CD14-positive monocyte (primary cell): Measurements from ENCODE around the gene SPAG8. TPM values are rescaled to one million over a fixed set of nuclear protein-coding genes. Genes with fewer than 3 reads are reported as not detected.

Experiments used
- DNase-seq, 3 donors: peaks; one replicate each; pipeline ENCODE4 v3.0.0-alpha.2; 2011 to 2022
- H2AFZ ChIP-seq: 2 replicates; pipeline ENCODE4 v1.6.0; 2012; ENCODE audit warnings: mild to moderate bottlenecking, low read depth, low read length, inconsistent platforms; ENCODE audit not compliant: insufficient read depth, poor library complexity, severe bottlenecking
- H3K27ac ChIP-seq, 2 donors: 1 replicate in 1 of 2; 2 replicates in 1 of 2; pipeline ENCODE4 v1.5.1; 2012 to 2013; ENCODE audit warnings: low read length in 2 of 2, control low read depth in 1 of 2, inconsistent platforms in 1 of 2, low read depth in 1 of 2, mild to moderate bottlenecking in 1 of 2
- H3K27me3 ChIP-seq, 2 donors: one replicate each; pipeline versions ENCODE4 v1.6.0 to v1.6.1; 2011 to 2013; ENCODE audit warnings: low read length in 2 of 2; ENCODE audit not compliant: control insufficient read depth in 2 of 2, insufficient read depth in 2 of 2
- H3K36me3 ChIP-seq, 2 donors: replicated peaks in 1 of 2; 1 replicate in 1 of 2; 2 replicates in 1 of 2; pipeline versions ENCODE4 v1.5.1 to v1.6.1; 2012 to 2013; ENCODE audit warnings: low read length in 2 of 2, control low read depth in 1 of 2, inconsistent platforms in 1 of 2, mild to moderate bottlenecking in 1 of 2; ENCODE audit not compliant: insufficient read depth in 2 of 2, control insufficient read depth in 1 of 2
- H3K4me1 ChIP-seq, 2 donors: 1 replicate in 1 of 2; 2 replicates in 1 of 2; pipeline versions ENCODE4 v1.5.1 to v1.6.1; 2012 to 2013; ENCODE audit warnings: low read length in 2 of 2, control low read depth in 1 of 2, inconsistent platforms in 1 of 2, mild to moderate bottlenecking in 1 of 2, moderate library complexity in 1 of 2; ENCODE audit not compliant: insufficient read depth in 2 of 2, control insufficient read depth in 1 of 2
- H3K4me2 ChIP-seq: replicated peaks from 2 replicates; pipeline ENCODE3; 2012; ENCODE audit warnings: low read length, moderate library complexity, mild to moderate bottlenecking; ENCODE audit not compliant: poor library complexity, severe bottlenecking; ENCODE audit errors: extremely low read depth
- H3K4me3 ChIP-seq, 3 experiments: fragments of 200-600 bp in 1 of 3; sonication (generic) in 1 of 3; replicated peaks in 1 of 3; 1 replicate in 2 of 3; 2 replicates in 1 of 3; pipeline ENCODE4 v1.5.1; 2011 to 2013; ENCODE audit warnings: low read length in 3 of 3, mild to moderate bottlenecking in 3 of 3, control low read depth in 2 of 3, low read depth in 2 of 3, inconsistent platforms in 1 of 3, moderate library complexity in 1 of 3
- H3K79me2 ChIP-seq: 2 replicates; pipeline ENCODE4 v1.6.0; 2012; ENCODE audit warnings: mild to moderate bottlenecking, control low read depth, inconsistent platforms, low read length, moderate library complexity; ENCODE audit not compliant: insufficient read depth
- H3K9ac ChIP-seq: 2 replicates; pipeline ENCODE4 v1.6.0; 2017; ENCODE audit warnings: low read length, mild to moderate bottlenecking; ENCODE audit not compliant: insufficient read depth, poor library complexity, severe bottlenecking
- H3K9me3 ChIP-seq, 2 donors: replicated peaks in 1 of 2; 1 replicate in 1 of 2; 2 replicates in 1 of 2; pipeline versions ENCODE4 v1.5.1 to v1.6.1; 2012 to 2013; ENCODE audit warnings: low read length in 2 of 2, control low read depth in 1 of 2; ENCODE audit not compliant: control insufficient read depth in 1 of 2, insufficient read depth in 1 of 2
- H4K20me1 ChIP-seq: 2 replicates; pipeline ENCODE4 v1.6.0; 2012; ENCODE audit warnings: mild to moderate bottlenecking, low read length, control low read depth, moderate library complexity; ENCODE audit not compliant: insufficient read depth
- H3K27ac Mint-ChIP-seq, 7 donors: one replicate each; pipeline ENCODE4 v1.8.0; 2020; ENCODE audit warnings: mild to moderate bottlenecking in 7 of 7, mixed read lengths in 7 of 7, moderate library complexity in 6 of 7, inconsistent platforms in 2 of 7
- H3K27me3 Mint-ChIP-seq, 3 donors: one replicate each; pipeline ENCODE4 v1.8.0; 2021 to 2022; ENCODE audit warnings: low read depth in 3 of 3, mild to moderate bottlenecking in 3 of 3, mixed read lengths in 3 of 3, moderate library complexity in 3 of 3, inconsistent platforms in 1 of 3
- H3K36me3 Mint-ChIP-seq, 2 donors: one replicate each; pipeline ENCODE4 v1.8.0; 2020; ENCODE audit warnings: mixed read lengths in 2 of 2, inconsistent platforms in 1 of 2, mild to moderate bottlenecking in 1 of 2
- H3K4me1 Mint-ChIP-seq: one replicate; pipeline ENCODE4 v1.8.0; 2020; ENCODE audit warnings: mild to moderate bottlenecking, mixed read lengths
- H3K4me3 Mint-ChIP-seq, 2 donors: one replicate each; pipeline ENCODE4 v1.8.0; 2020; ENCODE audit warnings: mild to moderate bottlenecking in 2 of 2, mixed read lengths in 2 of 2, moderate library complexity in 1 of 2
- H3K9me3 Mint-ChIP-seq, 7 donors: one replicate each; pipeline ENCODE4 v1.8.0; 2020 to 2022; ENCODE audit warnings: mixed read lengths in 7 of 7, mild to moderate bottlenecking in 6 of 7, moderate library complexity in 6 of 7, inconsistent platforms in 2 of 7
- WGBS: methylation state at CpG from one replicate; pipeline ENCODE4 v1.1.5; 2013; ENCODE audit warnings: missing lambda C conversion rate; ENCODE audit not compliant: insufficient coverage; 5-methylcytosine and 5-hydroxymethylcytosine counted together
- intact Hi-C, 2 donors: fragments of 100-400 bp; cut with micrococcal nuclease; formaldehyde crosslinking; loops; one replicate each; pipeline versions ENCODE4 v1.15.0 to v1.15.1; 2023
- polyA plus RNA-seq, 3 donors: library from polyadenylated mRNA; depleted of rRNA in 1 of 3; unstranded in 2 of 3; stranded (reverse) in 1 of 3; fragments of 300-500 nt in 2 of 3; fragments of >200 nt in 1 of 3; fragmentation: Illumina TruSeq in 2 of 3; gene quantifications; 1 replicate in 2 of 3; 2 replicates in 1 of 3; pipeline ENCODE4 v1.2.3, GENCODE V29; 2012 to 2021
- TF ChIP-seq, protein P1 (sequence below): fragments of 200-600 bp; IDR thresholded peaks from one replicate; pipeline ENCODE4 v1.8.0; 2022; ENCODE audit warnings: antibody characterized with exemption, mild to moderate bottlenecking

SPAG8 gene
- polyA plus RNA-seq, 3 donors: 0.52 to 2.9 (median 0.68) TPM

DNA sequence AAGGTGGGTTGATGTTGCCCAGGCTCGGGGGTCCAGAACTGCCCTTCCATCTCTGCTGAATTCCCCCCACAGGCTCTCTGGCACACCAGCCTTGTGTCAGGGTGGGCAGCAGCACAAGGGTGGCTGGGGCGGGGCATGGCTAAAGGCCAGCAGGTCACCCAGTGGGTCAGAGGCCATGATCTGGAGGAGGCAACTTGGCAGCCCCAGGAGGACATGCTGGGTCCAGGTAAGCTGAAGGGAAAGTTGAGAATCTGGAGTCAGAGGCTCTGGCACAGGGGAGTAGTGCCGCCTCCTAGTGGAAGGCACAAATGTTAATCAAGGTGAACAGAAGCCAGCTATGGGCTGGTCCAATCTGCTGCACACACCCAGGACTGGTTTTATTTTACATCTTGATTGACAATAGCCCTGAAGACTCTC is 23.2 kb upstream of the SPAG8 start:
- no peaks in the 10 kb centered on the region for H3K36me3 ChIP-seq
- Mint-ChIP-seq H3K36me3 (peaks cover 30 to 33% of the 10 kb centered on the region in 2 donors), H3K27ac (peak overlapping the region in 1 of 7 donors; percentile 71), H3K9me3 (peaks cover 4 to 8% (median 5%) of the 10 kb centered on the region in 7 donors), H3K4me1 (peaks cover 83% of the 10 kb centered on the region), H3K4me3 (no peak overlapping the region), H3K27me3 (peaks cover 18 to 30% (median 20%) of the 10 kb centered on the region in 3 donors)
- H3K9ac ChIP-seq: no peak overlapping the region
- H3K4me1 ChIP-seq: peaks cover 67 to 70% of the 10 kb centered on the region in 2 donors
- intact Hi-C loops: no loop called here
- no peaks in the 10 kb centered on the region for H3K9me3 ChIP-seq
- DNase-seq: no peak
- H3K4me2 ChIP-seq: no peak overlapping the region
- H3K27me3 ChIP-seq: no peaks in the 10 kb centered on the region
- no peaks in the 10 kb centered on the region for H3K79me2 ChIP-seq
- no peak overlapping the region for H3K4me3 ChIP-seq
- H4K20me1 ChIP-seq: no peaks in the 10 kb centered on the region
- no peak overlapping the region for H3K27ac ChIP-seq
- TF ChIP-seq, protein P1, sequence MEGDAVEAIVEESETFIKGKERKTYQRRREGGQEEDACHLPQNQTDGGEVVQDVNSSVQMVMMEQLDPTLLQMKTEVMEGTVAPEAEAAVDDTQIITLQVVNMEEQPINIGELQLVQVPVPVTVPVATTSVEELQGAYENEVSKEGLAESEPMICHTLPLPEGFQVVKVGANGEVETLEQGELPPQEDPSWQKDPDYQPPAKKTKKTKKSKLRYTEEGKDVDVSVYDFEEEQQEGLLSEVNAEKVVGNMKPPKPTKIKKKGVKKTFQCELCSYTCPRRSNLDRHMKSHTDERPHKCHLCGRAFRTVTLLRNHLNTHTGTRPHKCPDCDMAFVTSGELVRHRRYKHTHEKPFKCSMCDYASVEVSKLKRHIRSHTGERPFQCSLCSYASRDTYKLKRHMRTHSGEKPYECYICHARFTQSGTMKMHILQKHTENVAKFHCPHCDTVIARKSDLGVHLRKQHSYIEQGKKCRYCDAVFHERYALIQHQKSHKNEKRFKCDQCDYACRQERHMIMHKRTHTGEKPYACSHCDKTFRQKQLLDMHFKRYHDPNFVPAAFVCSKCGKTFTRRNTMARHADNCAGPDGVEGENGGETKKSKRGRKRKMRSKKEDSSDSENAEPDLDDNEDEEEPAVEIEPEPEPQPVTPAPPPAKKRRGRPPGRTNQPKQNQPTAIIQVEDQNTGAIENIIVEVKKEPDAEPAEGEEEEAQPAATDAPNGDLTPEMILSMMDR: no peak
- H2AFZ ChIP-seq: no peak overlapping the region
- WGBS: 100% methylated on average over 3 of the region's 3 CpGs

DNA sequence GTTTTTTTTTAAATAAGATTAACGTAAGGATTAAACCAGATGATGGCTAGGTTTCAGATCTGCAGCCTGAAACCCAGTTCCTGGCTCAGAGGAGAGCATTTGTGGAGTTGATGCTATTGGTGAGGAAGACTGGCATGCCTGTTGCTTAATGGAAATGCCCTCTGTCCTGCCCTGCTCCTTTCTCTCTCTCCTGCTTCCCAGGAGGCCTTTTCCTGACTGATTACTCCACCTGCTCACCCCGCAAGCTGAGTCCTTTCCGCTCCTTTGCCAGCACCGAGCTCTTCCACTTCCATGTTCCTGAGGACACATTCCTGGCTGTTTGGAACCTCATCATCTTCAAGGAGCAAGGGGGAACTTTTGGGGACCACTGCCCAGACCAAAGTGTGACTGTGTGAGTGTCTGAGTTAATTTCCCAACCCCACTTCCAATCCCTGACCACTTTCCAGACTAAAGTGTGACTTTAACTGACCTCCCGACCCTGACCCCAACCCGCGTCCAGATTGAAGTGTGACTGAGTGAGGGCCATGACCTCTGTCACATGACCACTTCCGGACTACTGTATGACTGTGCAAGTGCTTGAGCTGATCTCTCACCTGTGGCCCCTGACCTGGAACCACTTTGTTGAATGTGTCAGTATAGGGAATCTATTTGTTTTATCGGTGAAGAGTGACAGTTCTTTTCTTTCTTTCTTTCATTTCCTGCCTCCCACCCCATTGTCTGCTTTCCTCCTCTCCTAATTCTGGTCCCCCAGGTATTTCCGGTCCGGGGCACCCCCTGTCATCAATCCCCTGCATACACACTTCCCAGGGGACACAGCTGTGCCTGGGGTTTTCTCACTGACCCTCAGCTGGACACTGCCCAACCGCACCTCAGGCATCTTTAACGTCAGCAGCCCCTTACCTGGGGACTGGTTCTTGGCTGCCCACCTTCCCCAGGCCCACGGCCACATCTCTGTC is 22.5 kb upstream of the SPAG8 start:
- Histone ChIP-seq H3K27ac (peak overlapping the region in 1 of 2 donors; percentile 42), H3K27me3 (no peaks in the 10 kb centered on the region), H3K4me3 (peak overlapping the region in 1 of 3 experiments; percentile 39), H3K9ac (no peak overlapping the region), H2AFZ (no peak overlapping the region), H3K4me1 (peaks cover 67 to 70% of the 10 kb centered on the region in 2 donors), H4K20me1 (no peaks in the 10 kb centered on the region), H3K9me3 (no peaks in the 10 kb centered on the region), H3K36me3 (no peaks in the 10 kb centered on the region), H3K4me2 (peak overlapping the region; percentile 67), H3K79me2 (peaks cover 4% of the 10 kb centered on the region)
- WGBS: 86% methylated on average over 11 of the region's 14 CpGs
- no peak for DNase-seq
- Mint-ChIP-seq H3K4me1 (peaks cover 85% of the 10 kb centered on the region), H3K27me3 (peaks cover 16 to 31% (median 18%) of the 10 kb centered on the region in 3 donors), H3K4me3 (peak overlapping the region in 1 of 2 donors; percentile 78), H3K9me3 (peaks cover 0 to 2% (median 0%) of the 10 kb centered on the region in 7 donors), H3K36me3 (peaks cover 27 to 29% of the 10 kb centered on the region in 2 donors), H3K27ac (peak overlapping the region in 6 of 7 donors; percentile 30 to 93 (median 62))
- intact Hi-C loops: no loop called here
- TF ChIP-seq, protein P1: no peak
